Activated CD4-positive, alpha-beta T cell treated with anti-CD3 and anti-CD28 coated beads for 36 hours (primary cell): ENCODE measurements around the gene DLX2. TPM values are rescaled to one million over a fixed set of nuclear protein-coding genes. Genes with fewer than 3 reads are reported as not detected.

Experiments
- ATAC-seq: fragments of 200-7000 bp; cut with Tn5 transposase; one replicate; pipeline ENCODE4 v1.10.0; 2021; ENCODE audit warnings: mild to moderate bottlenecking, moderate library complexity
- CTCF ChIA-PET: fragments of 350-600 bp; sonication (Branson Sonifier 250); formaldehyde crosslinking; loops from one replicate; lab custom pipeline; 2021; ENCODE audit warnings: antibody characterized with exemption; lab: Charles Lee
- POLR2A ChIA-PET: fragments of 350-600 bp; sonication (Branson Sonifier 250); formaldehyde crosslinking; loops from one replicate; lab custom pipeline; 2021; ENCODE audit warnings: antibody characterized with exemption, inconsistent platforms; lab: Charles Lee
- DNase-seq: peaks from one replicate; pipeline ENCODE4 v3.0.0-alpha.2; 2020
- H3K27ac Mint-ChIP-seq: one replicate; pipeline ENCODE4 v1.8.0; 2021; ENCODE audit warnings: mixed read lengths
- H3K27me3 Mint-ChIP-seq: one replicate; pipeline ENCODE4 v1.8.0; 2021; ENCODE audit warnings: mixed read lengths
- H3K36me3 Mint-ChIP-seq: one replicate; pipeline ENCODE4 v1.8.0; 2021; ENCODE audit warnings: low read depth, mixed read lengths
- H3K4me1 Mint-ChIP-seq: one replicate; pipeline ENCODE4 v1.8.0; 2021; ENCODE audit warnings: mixed read lengths
- H3K4me3 Mint-ChIP-seq: one replicate; pipeline ENCODE4 v1.8.0; 2021; ENCODE audit warnings: mild to moderate bottlenecking, moderate library complexity, mixed read lengths
- H3K9me3 Mint-ChIP-seq: one replicate; pipeline ENCODE4 v1.8.0; 2021; ENCODE audit warnings: low read depth, mixed read lengths
- intact Hi-C, 2 experiments: fragments of 100-400 bp; cut with DNase I in 1 of 2; cut with micrococcal nuclease in 1 of 2; formaldehyde crosslinking; loops; one replicate each; pipeline versions ENCODE4 v1.14.2 to v1.15.1; 2022 to 2024; cut with DNase I, micrococcal nuclease
- total RNA-seq, 2 experiments: library from RNA; stranded (reverse); gene quantifications; one replicate each; pipeline ENCODE4 v1.2.3, GENCODE V29; 2021

The DLX2 gene
- total RNA-seq, 2 experiments from 2014 or later = not detected

- ChIA-PET CTCF (interaction anchor here (0.7 to 7.2 kb wide), 4 partner anchors 8 to 147 kb away, joined by 3 to 93 read pairs (median 5); partner anchors contain the start of gene DLX2), POLR2A (no interaction called here)
- H3K4me1 Mint-ChIP-seq = peaks cover 58% of the 10 kb centered on the region
- intact Hi-C loops = loop anchor here (2.0 to 10.0 kb wide), 4 partner anchors 16 to 1372 kb away; partner anchors contain the start of genes GAD1 (in 2 of the 2), SP5 (in 2 of the 2) and DLX2 (in 1 of the 2)
- H3K36me3 Mint-ChIP-seq = no peaks in the 10 kb centered on the region
- no peak overlapping the region for H3K27ac Mint-ChIP-seq
- no peaks in the 10 kb centered on the region for H3K9me3 Mint-ChIP-seq
- peaks cover 83% of the 10 kb centered on the region for H3K27me3 Mint-ChIP-seq
- H3K4me3 Mint-ChIP-seq = peak overlapping the region; percentile 73
- no peak for DNase-seq
- ATAC-seq = no peak
Measured at GRCh38 chr2:172087207-172087779, 15.4 kb downstream of the DLX2 start.

GRCh38 chr2:172086241-172087206 is 16.2 kb downstream of the DLX2 start:
- H3K4me3 Mint-ChIP-seq = peak overlapping the region; percentile 73
- intact Hi-C loops = loop anchor here (2.0 to 10.0 kb wide), 4 partner anchors 16 to 1372 kb away; partner anchors contain the start of genes GAD1 (in 2 of the 2), SP5 (in 2 of the 2) and DLX2 (in 1 of the 2)
- ChIA-PET POLR2A (interaction anchor here (0.6 kb wide), 1 partner anchor 383 kb away, joined by 5 read pairs; no protein-coding TSS in a partner anchor), CTCF (interaction anchor here (0.7 to 7.2 kb wide), 5 partner anchors 9 to 147 kb away, joined by 3 to 93 read pairs (median 3); partner anchors contain the start of gene DLX2)
- ATAC-seq (peak; percentile 69), DNase-seq (peak; percentile 83)
- peaks cover 59% of the 10 kb centered on the region for H3K4me1 Mint-ChIP-seq
- H3K27me3 Mint-ChIP-seq = peaks cover 83% of the 10 kb centered on the region
- H3K27ac Mint-ChIP-seq = peak overlapping the region; percentile 31
- no peaks in the 10 kb centered on the region for H3K36me3 Mint-ChIP-seq
- no peaks in the 10 kb centered on the region for H3K9me3 Mint-ChIP-seq

- H3K4me3 Mint-ChIP-seq = peak within 1 kb of the TSS; percentile 73
- intact Hi-C loops = loop anchor here (1.0 to 10.0 kb wide), 6 partner anchors 10 to 1371 kb away; partner anchors contain the start of genes DLX2 (in 2 of the 2), GAD1 (in 2 of the 2) and SP5 (in 2 of the 2)
- H3K36me3 Mint-ChIP-seq = peaks cover 2% of the 10 kb centered on the region
- H3K27me3 Mint-ChIP-seq = peaks cover 82% of the 10 kb centered on the region
- H3K9me3 Mint-ChIP-seq = no peaks in the 10 kb centered on the region
- ChIA-PET POLR2A (interaction anchor here (0.9 kb wide), 1 partner anchor 11 kb away, joined by 3 read pairs; no protein-coding TSS in a partner anchor), CTCF (interaction anchor here (0.6 to 7.2 kb wide), 4 partner anchors 8 to 510 kb away, joined by 3 to 93 read pairs (median 3); partner anchors contain the start of gene DLX2)
- H3K4me1 Mint-ChIP-seq = peaks cover 57% of the 10 kb centered on the region
- ATAC-seq (peak; percentile 3), DNase-seq (peak; percentile 23)
- H3K27ac Mint-ChIP-seq = peak within 1 kb of the TSS; percentile 38
Measured at GRCh38 chr2:172085460-172086159, 17.1 kb downstream of the DLX2 start, which contains the start of gene DLX1. DLX1 (plus strand) TSS chr2:172085507; CDS start chr2:172085678, 171 bp downstream.

GRCh38 chr2:172084645-172085459 is 17.8 kb downstream of the DLX2 start:
- DNase-seq = peak; percentile 78
- Mint-ChIP-seq H3K4me3 (peak overlapping the region; percentile 73), H3K27ac (no peak overlapping the region), H3K27me3 (peaks cover 82% of the 10 kb centered on the region), H3K4me1 (peaks cover 55% of the 10 kb centered on the region), H3K36me3 (peaks cover 2% of the 10 kb centered on the region), H3K9me3 (no peaks in the 10 kb centered on the region)
- ChIA-PET POLR2A (interaction anchor here (0.9 kb wide), 1 partner anchor 11 kb away, joined by 3 read pairs; no protein-coding TSS in a partner anchor), CTCF (interaction anchor here (0.6 to 7.2 kb wide), 4 partner anchors 9 to 509 kb away, joined by 3 to 93 read pairs (median 3); partner anchors contain the start of gene DLX2)
- ATAC-seq = peak; percentile 78
- intact Hi-C loops = loop anchor here (1.0 to 10.0 kb wide), 6 partner anchors 8 to 1370 kb away; partner anchors contain the start of genes GAD1 (in 2 of the 2), SP5 (in 2 of the 2) and DLX2 (in 1 of the 2)

GRCh38 chr2:172084395-172084644 is 18.4 kb downstream of the DLX2 start:
- Mint-ChIP-seq H3K9me3 (no peaks in the 10 kb centered on the region), H3K4me3 (peak overlapping the region; percentile 73), H3K27ac (no peak overlapping the region), H3K27me3 (peaks cover 83% of the 10 kb centered on the region), H3K36me3 (peaks cover 2% of the 10 kb centered on the region), H3K4me1 (peaks cover 55% of the 10 kb centered on the region)
- DNase-seq (no peak), ATAC-seq (no peak)
- CTCF ChIA-PET = interaction anchor here (7.2 kb wide), 1 partner anchor 18 kb away, joined by 93 read pairs; the partner anchor contains the start of gene DLX2
- intact Hi-C loops = loop anchor here in 1 of 2 experiments (1.0 to 10.0 kb wide), 2 partner anchors 9 to 1370 kb away; partner anchors contain the start of gene SP5
- POLR2A ChIA-PET = no interaction called here

GRCh38 chr2:172083628-172084394 is 18.9 kb downstream of the DLX2 start:
- POLR2A ChIA-PET = interaction anchor here (0.7 kb wide), 1 partner anchor 850 kb away, joined by 3 read pairs; no protein-coding TSS in a partner anchor
- peaks cover 84% of the 10 kb centered on the region for H3K27me3 Mint-ChIP-seq
- ATAC-seq (no peak), DNase-seq (no peak)
- H3K27ac Mint-ChIP-seq = no peak overlapping the region
- intact Hi-C loops = loop anchor here in 1 of 2 experiments (1.0 to 10.0 kb wide), 2 partner anchors 9 to 1369 kb away; partner anchors contain the start of gene SP5
- CTCF ChIA-PET = interaction anchor here (1.2 to 7.2 kb wide), 2 partner anchors 10 to 19 kb away, joined by 3 to 93 read pairs; partner anchors contain the start of gene DLX2
- peak overlapping the region; percentile 73 for H3K4me3 Mint-ChIP-seq
- peaks cover 55% of the 10 kb centered on the region for H3K4me1 Mint-ChIP-seq
- H3K9me3 Mint-ChIP-seq = no peaks in the 10 kb centered on the region
- peaks cover 2% of the 10 kb centered on the region for H3K36me3 Mint-ChIP-seq

- intact Hi-C loops = loop anchor here in 1 of 2 experiments (10.0 kb wide), 1 partner anchor 1368 kb away; the partner anchor contains the start of gene SP5
- H3K36me3 Mint-ChIP-seq = peaks cover 2% of the 10 kb centered on the region
- CTCF ChIA-PET = interaction anchor here (0.6 to 7.2 kb wide), 5 partner anchors 9 to 19 kb away, joined by 3 to 93 read pairs (median 5); partner anchors contain the start of gene DLX2
- H3K4me1 Mint-ChIP-seq = peaks cover 52% of the 10 kb centered on the region
- POLR2A ChIA-PET = interaction anchor here (0.7 kb wide), 1 partner anchor 849 kb away, joined by 3 read pairs; no protein-coding TSS in a partner anchor
- H3K27ac Mint-ChIP-seq = no peak overlapping the region
- H3K9me3 Mint-ChIP-seq = no peaks in the 10 kb centered on the region
- peak overlapping the region; percentile 73 for H3K4me3 Mint-ChIP-seq
- no peak for DNase-seq
- no peak for ATAC-seq
- peaks cover 81% of the 10 kb centered on the region for H3K27me3 Mint-ChIP-seq
Measured at GRCh38 chr2:172082944-172083627, 19.6 kb downstream of the DLX2 start.

- ChIA-PET CTCF (interaction anchor here (0.6 to 7.2 kb wide), 10 partner anchors 9 to 1154 kb away, joined by 3 to 93 read pairs (median 5); partner anchors contain the start of gene DLX2), POLR2A (no interaction called here)
- intact Hi-C loops = loop anchor here in 1 of 2 experiments (10.0 kb wide), 1 partner anchor 1368 kb away; the partner anchor contains the start of gene SP5
- peaks cover 75% of the 10 kb centered on the region for H3K27me3 Mint-ChIP-seq
- peaks cover 45% of the 10 kb centered on the region for H3K4me1 Mint-ChIP-seq
- ATAC-seq (no peak), DNase-seq (no peak)
- peaks cover 2% of the 10 kb centered on the region for H3K36me3 Mint-ChIP-seq
- no peaks in the 10 kb centered on the region for H3K9me3 Mint-ChIP-seq
- H3K27ac Mint-ChIP-seq = no peak overlapping the region
- H3K4me3 Mint-ChIP-seq = peak overlapping the region; percentile 46
Measured at GRCh38 chr2:172082105-172082943, 20.4 kb downstream of the DLX2 start.
